HG03571 (cell line): ENCODE measurements around the gene ABCC3.
"Not testable (repeated sequence)": the region's sequence is repeated elsewhere in the genome, so short reads cannot be mapped to it uniquely, and the experiment has no call there.

Experiments
- ATAC-seq: cut with Tn5 transposase; IDR thresholded peaks from one replicate; pipeline ENCODE4 v1.9.1; 2021; ENCODE audit not compliant: unreplicated experiment

Gene ABCC3

GRCh38 chr17:50663812-50664374 lies 29.2 kb downstream of the ABCC3 start:
- no peak for ATAC-seq

DNA sequence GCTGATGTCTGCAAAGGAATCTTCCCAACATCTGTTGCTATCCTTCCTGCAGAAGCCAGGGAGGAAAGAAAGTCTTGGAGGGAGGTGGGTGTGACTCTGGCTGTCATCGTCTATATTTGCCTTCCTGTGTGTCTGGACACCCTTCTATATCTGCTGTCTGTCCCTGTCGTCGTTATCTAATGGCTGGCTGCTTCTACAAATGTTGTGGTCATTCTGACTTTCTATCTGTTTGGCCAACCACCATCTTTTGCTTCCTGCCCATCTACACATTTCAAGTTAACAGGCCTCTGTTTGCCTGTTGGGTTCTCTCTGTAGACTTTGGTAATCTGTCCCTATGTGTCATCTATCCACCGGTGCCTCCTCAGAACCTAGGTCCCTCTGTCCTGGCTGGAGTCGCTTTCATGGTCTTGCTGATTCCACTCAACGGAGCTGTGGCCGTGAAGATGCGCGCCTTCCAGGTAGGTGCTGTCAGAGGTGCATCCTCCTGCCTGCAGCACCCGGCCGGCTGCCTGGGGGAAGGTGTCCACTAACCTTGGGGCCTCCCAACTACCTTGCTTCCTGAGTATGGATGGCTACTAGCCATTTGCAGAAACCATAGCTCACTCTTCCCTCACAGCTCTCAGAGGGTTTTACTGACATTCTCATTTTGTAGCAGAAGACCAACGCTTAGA lies 30.2 kb downstream of the ABCC3 start:
- no peak for ATAC-seq

DNA sequence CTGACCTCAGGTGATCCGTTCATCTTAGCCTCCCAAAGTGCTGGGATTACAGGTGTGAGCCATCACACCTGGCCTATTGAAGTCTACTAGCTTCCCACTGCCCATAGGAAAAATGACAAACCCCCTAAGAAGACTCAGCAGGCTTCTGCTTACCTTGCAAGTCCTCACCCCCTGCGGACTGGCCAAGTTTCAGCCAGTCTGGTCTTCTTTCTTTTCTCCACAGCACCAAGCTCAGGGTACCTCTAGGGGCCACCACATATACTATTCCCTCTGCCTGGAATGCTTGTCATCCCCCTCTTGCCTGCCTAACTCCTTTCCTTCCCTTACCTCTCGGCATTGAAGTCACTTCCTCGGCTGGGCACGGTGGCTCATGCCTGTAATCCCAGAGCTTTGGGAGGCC lies 31.2 kb downstream of the ABCC3 start:
- no peak for ATAC-seq

DNA sequence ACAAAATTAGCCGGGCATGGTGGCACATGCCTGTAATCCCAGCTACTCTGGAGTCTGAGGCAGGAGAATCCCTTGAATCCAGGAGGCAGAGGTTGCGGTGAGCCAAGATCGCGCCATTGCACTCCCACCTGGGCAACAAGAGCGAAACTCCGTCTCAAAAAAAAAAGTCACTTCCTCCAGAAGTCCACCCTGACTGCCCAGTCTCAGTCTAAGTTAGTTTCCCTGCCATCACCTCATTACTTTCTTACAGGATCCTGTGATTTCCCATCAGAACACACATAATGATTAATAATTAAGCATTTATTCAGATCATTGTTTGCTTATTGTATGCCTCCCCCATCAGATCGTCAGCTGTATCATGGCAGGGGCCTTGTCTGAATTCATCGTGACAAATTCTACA lies 31.6 kb downstream of the ABCC3 start:
- no peak for ATAC-seq

GRCh38 chr17:50667259-50668024 lies 32.8 kb downstream of the ABCC3 start:
- no peak for ATAC-seq

DNA sequence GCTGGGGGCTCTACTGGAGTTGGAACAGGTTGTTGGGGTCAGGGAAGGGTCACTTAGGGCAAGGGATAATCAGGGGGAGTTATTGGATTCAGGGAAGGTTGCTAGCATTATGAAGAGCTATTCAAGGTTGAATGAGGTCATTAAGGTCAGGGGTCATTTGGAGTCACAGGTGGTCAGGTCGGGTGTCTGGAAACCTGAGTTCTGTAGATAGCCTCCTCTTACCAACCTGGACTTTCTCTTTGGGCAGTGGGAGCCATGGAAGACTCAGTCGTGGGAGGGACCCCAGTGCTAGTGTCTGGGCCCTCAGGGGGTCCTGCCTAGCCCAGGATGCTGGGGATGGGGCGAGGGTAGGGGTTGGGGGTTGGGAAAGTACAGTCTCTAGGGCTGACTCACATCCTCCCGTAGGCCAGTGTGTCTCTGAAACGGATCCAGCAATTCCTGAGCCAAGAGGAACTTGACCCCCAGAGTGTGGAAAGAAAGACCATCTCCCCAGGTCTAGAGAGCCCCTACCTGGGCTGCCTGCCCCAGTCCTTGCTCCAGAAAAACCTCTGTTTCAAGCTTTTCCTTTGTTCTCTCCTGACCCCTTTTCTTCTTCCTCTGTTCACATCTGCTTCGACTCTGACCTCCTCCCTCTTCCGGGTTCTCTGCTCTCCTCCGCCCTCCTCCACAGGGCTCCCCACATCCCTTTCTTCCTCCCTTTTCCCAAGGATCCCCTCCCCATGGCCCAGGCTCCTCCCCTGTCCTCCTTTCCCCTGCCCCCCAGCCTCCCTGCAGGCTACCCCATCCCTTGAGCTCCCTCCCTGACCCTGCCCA lies 33.5 kb downstream of the ABCC3 start:
- ATAC-seq: no peak

DNA sequence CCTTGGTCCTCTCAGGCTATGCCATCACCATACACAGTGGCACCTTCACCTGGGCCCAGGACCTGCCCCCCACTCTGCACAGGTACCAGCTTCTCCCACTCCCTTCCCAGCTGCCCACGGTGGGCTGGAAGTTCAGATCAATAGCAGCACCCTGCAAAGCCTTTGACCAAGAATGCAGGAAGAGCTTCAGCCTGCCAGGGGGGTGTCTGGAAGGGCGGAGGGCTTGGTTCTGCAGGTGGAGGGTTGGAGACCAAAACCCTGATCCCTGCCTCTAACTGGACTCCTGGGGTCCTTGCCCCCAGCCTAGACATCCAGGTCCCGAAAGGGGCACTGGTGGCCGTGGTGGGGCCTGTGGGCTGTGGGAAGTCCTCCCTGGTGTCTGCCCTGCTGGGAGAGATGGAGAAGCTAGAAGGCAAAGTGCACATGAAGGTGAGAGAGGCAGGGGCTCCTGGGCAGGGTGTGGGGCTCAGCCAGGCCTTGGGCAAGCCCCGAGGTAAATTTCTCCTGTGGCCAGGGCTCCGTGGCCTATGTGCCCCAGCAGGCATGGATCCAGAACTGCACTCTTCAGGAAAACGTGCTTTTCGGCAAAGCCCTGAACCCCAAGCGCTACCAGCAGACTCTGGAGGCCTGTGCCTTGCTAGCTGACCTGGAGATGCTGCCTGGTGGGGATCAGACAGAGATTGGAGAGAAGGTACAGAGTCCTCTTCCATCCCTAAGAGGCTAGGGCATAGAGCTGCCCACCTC lies 34.3 kb downstream of the ABCC3 start:
- no peak for ATAC-seq

DNA sequence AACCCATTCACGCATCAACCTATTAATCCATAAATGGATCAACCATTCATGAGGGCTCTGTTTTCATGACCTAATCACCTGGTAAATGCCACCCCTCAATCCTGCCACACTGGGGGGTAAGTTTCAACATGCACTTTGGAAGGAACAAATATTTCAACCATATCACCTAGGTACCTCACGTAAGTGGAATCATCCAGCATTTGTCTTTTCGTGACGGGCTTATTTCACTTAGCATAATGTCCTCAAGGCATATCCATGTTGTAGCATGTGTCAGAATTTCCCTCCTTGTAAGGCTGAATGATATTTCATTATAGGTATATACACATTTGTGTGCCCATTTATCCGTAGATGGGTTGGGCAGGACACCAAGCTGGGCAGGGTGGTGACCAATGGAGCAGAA lies 37.4 kb downstream of the ABCC3 start:
- ATAC-seq: no peak

DNA sequence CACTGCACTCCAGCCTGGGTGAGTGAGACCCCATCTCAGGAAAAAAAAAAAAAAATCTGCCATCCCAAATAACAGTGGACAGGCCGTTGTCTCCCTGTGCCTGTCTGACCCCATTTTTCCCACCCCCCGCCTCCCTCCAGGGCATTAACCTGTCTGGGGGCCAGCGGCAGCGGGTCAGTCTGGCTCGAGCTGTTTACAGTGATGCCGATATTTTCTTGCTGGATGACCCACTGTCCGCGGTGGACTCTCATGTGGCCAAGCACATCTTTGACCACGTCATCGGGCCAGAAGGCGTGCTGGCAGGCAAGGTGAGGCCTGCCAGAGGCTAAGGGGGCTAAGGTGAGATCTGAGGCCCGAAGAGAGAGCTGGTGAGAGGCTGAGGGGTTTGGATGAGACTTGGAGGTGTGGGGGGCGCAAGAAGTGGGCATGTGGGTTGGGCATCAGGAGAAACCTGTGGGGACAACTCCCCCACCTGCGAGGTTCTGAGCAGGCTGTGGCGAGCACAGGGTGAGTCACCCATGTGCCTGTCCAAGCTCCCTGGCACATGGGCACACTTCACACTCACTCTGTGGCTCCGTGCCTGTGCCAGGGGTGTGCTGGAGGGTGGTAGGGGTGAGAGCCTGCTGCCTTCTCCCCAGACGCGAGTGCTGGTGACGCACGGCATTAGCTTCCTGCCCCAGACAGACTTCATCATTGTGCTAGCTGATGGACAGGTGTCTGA lies 38.3 kb downstream of the ABCC3 start:
- ATAC-seq: no peak

DNA sequence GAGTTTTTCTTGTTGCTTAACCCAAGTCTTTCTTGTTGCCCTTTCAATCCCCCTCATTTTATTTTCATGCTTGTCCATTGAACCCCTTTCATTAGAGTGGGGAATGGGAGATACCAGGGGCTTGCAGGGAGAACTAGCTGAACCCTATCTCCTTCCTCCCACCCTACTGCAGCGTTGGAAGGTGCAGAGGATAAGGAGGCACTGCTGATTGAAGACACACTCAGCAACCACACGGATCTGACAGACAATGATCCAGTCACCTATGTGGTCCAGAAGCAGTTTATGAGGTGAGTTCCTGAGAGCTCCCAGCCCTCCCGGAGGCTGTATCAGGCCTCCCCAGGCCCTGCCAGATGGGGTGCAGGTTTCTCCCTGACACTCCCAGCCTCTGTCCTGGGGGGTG lies 40.5 kb downstream of the ABCC3 start:
- no peak for ATAC-seq

GRCh38 chr17:50675627-50676026 lies 40.9 kb downstream of the ABCC3 start:
- no peak for ATAC-seq

DNA sequence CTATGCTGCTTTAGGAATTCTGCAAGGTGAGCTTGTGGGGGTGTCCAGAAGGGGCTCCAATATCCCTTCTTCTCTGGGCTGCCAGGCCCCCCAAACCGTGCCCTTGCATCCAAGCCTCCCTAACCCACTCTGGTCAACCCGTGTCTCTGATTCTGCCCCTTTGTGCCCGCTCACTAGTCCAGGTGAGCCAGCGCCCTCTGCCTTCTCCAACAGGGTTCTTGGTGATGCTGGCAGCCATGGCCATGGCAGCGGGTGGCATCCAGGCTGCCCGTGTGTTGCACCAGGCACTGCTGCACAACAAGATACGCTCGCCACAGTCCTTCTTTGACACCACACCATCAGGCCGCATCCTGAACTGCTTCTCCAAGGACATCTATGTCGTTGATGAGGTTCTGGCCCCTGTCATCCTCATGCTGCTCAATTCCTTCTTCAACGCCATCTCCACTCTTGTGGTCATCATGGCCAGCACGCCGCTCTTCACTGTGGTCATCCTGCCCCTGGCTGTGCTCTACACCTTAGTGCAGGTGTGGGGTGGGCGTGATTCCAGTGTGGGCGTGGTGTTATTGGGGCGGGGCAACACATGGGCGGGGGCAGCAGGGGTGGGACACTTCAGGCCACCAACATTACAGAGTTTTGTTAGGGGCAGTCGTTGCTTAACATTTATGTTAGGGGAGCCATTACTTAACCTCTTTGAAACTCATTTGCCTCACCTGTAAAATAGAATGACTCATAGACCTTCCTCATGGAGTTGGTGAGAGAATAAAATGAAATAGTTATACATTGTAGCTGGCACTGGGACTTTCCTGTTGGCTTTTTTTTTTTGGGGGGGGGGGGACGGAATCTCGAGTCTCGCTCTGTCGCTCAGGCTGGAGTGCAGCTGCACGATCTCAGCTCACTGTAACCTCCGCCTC lies 41.6 kb downstream of the ABCC3 start:
- no peak for ATAC-seq

DNA sequence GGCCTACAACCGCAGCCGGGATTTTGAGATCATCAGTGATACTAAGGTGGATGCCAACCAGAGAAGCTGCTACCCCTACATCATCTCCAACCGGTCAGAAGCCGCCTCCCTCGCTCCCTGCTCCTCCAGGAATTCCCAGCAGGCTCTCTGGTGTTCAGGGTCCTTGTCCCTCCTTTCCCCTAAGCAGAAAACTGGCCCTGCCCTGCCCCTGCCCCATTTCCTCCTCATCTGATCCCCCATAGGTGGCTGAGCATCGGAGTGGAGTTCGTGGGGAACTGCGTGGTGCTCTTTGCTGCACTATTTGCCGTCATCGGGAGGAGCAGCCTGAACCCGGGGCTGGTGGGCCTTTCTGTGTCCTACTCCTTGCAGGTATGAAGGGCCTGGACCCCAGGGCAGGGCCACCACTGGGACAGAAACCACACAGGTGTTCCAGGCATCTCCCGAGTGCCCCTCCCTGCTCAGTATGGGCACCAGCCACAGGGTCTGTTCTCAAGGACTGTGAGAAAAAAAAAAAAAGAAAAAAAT lies 43.2 kb downstream of the ABCC3 start:
- ATAC-seq: no peak

DNA sequence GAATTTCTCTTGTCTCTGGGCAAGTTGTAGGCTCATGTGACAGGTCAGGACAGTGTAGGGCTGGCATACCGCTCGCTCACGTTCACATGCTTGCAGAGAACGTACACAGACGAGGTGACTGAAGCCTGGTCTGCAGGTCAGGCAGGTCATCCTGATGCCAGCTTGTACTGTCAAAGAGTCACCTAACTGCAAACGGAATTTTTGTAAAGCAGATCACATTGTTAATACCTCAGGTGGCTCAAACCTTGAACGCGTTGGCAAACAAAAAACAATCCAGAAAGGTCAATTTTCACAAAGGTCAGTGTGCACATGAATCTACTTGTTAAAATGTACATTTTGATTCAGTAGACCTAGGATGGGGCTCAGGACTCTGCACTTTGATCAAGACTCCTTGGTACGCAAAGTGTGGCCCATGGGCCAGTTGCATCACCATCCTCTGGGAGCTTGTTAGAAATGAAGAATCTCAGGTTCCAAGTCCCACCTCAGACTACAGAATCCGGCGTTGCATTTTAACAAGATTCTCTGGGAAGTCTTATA lies 44.4 kb downstream of the ABCC3 start:
- ATAC-seq: no peak

GRCh38 chr17:50680126-50680525 lies 45.4 kb downstream of the ABCC3 start:
- ATAC-seq: no peak

DNA sequence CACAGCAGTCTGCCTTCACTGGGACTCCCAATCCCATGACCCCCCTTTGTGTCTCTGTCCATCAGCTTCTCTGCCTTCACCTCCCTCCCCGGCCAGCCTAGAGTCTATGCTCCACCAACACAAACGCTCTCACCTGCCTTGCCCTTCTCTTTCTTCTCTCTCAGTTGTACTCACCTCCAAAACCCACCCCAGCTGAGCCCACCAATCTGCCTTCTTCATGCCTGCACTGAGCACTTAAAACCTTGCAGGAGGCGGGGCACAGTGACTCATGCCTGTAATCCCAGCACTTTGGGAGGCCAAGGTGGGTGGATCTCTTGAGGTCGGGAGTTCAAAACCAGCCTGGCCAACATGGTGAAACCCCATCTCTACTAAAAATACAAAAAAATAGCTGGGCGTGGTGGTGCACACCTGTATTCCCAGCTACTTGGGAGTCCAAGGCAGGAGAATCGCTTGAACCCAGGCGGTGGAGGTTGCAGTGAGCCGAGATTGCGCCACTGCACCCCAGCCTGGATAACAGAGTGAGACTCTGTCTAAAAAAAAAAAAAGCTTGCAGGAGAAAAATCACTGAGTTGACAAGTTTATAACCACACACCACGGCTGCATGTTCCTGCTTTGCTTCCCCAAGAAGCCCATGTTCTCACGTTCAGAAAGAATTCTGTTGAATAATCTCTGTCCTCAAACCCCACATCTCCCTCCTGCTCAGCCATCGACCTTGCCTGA lies 46.0 kb downstream of the ABCC3 start:
- ATAC-seq: not testable (repeated sequence)

DNA sequence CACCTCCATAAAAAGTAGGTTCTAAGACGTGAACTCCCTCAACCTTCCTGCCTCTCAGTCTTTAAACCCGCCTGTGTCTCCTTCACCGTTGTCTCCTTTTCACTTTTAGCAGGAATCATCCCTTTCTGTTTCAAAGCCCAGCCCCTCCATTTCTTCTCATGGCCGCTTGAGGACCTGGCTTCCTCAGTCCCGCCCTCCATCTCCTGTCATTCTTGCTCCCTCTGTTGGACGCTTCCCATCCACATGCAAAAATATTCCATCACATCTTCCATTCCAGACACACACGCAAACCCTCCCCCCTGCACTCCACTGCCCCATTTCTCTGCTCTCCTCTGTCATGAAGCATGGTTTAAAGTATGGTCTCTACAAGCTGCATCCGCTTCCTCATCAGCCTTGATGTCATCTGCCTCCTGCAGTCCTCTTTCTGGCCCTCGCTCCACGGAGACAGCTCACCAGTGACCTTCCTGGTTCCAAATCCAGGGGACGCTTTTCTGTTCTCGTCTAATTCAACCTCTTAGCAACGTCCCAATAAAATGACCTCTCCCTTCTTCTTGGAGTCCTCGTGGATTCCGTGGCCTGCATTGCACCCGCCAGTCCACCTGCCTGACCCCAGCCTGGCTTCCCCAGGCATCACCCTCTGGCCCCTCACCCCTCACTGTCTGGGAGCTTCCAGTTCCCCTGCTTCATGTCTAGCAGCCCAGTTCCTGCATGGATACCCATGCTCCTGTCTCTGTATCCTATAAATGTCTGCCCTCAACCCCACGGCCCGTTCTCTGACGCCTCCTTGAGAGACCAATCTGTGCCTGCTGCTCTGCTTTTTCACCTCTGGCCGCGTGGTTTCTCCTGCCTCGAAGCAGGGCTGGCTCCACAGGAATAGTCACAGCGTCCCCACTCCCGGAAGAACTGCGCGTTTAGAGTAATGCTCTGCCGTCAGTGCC lies 46.9 kb downstream of the ABCC3 start:
- ATAC-seq: no peak
